Endothelial cell (in vitro differentiated cells): ENCODE measurements around the gene TTC34. TPM values are rescaled to one million over a fixed set of nuclear protein-coding genes. Genes with fewer than 3 reads are reported as not detected.

Source experiments
- DNase-seq: peaks from one replicate; pipeline ENCODE4 v3.0.0; 2021; ENCODE audit warnings: low spot score
- H3K27ac Mint-ChIP-seq: one replicate; pipeline ENCODE4 v1.8.0; 2021; ENCODE audit warnings: mixed read lengths, inconsistent platforms; ENCODE audit not compliant: unreplicated experiment
- H3K27me3 Mint-ChIP-seq: one replicate; pipeline ENCODE4 v1.8.0; 2021; ENCODE audit warnings: mild to moderate bottlenecking, moderate library complexity, mixed read lengths, inconsistent platforms; ENCODE audit not compliant: unreplicated experiment
- H3K36me3 Mint-ChIP-seq: one replicate; pipeline ENCODE4 v1.8.0; 2021; ENCODE audit warnings: mild to moderate bottlenecking, low read depth, mixed read lengths, inconsistent platforms; ENCODE audit not compliant: unreplicated experiment
- H3K4me1 Mint-ChIP-seq: one replicate; pipeline ENCODE4 v1.8.0; 2021; ENCODE audit warnings: mild to moderate bottlenecking, mixed read lengths, inconsistent platforms; ENCODE audit not compliant: unreplicated experiment
- H3K4me3 Mint-ChIP-seq: one replicate; pipeline ENCODE4 v1.8.0; 2021; ENCODE audit warnings: mild to moderate bottlenecking, mixed read lengths, inconsistent platforms; ENCODE audit not compliant: unreplicated experiment
- H3K9me3 Mint-ChIP-seq: one replicate; pipeline ENCODE4 v1.8.0; 2021; ENCODE audit warnings: mixed read lengths, inconsistent platforms; ENCODE audit not compliant: unreplicated experiment
- total RNA-seq: library from RNA; stranded (reverse); fragmentation: NEBNext Ultra II Directional; extraction: Animal tissue kit (Norgen Biotek cat#: 25700); gene quantifications from one replicate; pipeline ENCODE4 v1.2.1, GENCODE V29; 2021; ENCODE audit not compliant: unreplicated experiment
- TF ChIP-seq, protein P1 (sequence below): fragments of 200-600 bp; sonication (generic); IDR thresholded peaks from one replicate; pipeline ENCODE4 v1.5.0; 2021; ENCODE audit warnings: antibody characterized with exemption; ENCODE audit not compliant: unreplicated experiment

Gene TTC34
- total RNA-seq, 1 donor from 2014 or later = 0.82 TPM

GRCh38 chr1:2803931-2804627, 2.6 kb upstream of the TTC34 start:
- DNase-seq = no peak
- Mint-ChIP-seq H3K27ac (no peak overlapping the region), H3K9me3 (peaks cover 4% of the 10 kb centered on the region), H3K4me1 (no peaks in the 10 kb centered on the region), H3K4me3 (no peak overlapping the region), H3K36me3 (peaks cover 3% of the 10 kb centered on the region), H3K27me3 (peaks cover 7% of the 10 kb centered on the region)
- TF ChIP-seq, protein P1, sequence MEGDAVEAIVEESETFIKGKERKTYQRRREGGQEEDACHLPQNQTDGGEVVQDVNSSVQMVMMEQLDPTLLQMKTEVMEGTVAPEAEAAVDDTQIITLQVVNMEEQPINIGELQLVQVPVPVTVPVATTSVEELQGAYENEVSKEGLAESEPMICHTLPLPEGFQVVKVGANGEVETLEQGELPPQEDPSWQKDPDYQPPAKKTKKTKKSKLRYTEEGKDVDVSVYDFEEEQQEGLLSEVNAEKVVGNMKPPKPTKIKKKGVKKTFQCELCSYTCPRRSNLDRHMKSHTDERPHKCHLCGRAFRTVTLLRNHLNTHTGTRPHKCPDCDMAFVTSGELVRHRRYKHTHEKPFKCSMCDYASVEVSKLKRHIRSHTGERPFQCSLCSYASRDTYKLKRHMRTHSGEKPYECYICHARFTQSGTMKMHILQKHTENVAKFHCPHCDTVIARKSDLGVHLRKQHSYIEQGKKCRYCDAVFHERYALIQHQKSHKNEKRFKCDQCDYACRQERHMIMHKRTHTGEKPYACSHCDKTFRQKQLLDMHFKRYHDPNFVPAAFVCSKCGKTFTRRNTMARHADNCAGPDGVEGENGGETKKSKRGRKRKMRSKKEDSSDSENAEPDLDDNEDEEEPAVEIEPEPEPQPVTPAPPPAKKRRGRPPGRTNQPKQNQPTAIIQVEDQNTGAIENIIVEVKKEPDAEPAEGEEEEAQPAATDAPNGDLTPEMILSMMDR = no peak

- H3K9me3 Mint-ChIP-seq = peaks cover 4% of the 10 kb centered on the region
- TF ChIP-seq, protein P1 = no peak
Measured at GRCh38 chr1:2803086-2803930, 1.8 kb upstream of the TTC34 start.

DNA sequence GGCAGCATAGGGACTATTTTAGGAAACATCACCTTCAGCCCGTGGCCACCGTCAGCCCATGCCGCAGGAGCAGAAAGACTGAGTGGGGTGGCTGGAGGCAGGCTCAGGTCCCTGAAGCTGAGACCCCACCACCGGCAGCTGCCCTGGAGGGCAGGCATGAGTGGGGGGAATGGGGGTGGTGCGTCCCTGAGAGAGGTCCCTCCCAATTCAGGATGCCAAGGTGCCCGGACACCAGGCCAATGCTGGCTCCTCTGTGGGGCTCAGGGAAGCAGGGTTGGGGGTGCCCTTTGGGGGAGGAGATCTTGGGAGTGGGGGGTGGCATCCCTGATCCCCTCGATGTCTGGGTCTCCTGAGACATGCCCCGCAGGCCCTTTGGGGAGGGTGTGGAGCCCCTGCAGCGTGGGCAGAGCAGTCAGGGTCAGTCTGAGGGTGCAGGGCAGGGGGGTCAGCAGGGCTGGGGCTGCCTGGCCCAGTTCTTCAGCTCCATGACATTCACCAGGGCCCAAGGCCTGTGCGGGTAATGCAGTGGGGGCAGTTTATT, 998 bp upstream of the TTC34 start:
- peaks cover 4% of the 10 kb centered on the region for H3K9me3 Mint-ChIP-seq
- no peak overlapping the region for H3K4me3 Mint-ChIP-seq
- H3K27me3 Mint-ChIP-seq = peaks cover 5% of the 10 kb centered on the region
- H3K4me1 Mint-ChIP-seq = no peaks in the 10 kb centered on the region
- no peak overlapping the region for H3K27ac Mint-ChIP-seq
- H3K36me3 Mint-ChIP-seq = peaks cover 6% of the 10 kb centered on the region
- no peak for DNase-seq
- TF ChIP-seq, protein P1 = no peak

More at GRCh38 chr1:2803086-2803930, 1.8 kb upstream of the TTC34 start:
- no peaks in the 10 kb centered on the region for H3K4me1 Mint-ChIP-seq
- no peak for DNase-seq
- peaks cover 3% of the 10 kb centered on the region for H3K36me3 Mint-ChIP-seq
- no peak overlapping the region for H3K4me3 Mint-ChIP-seq
- H3K27me3 Mint-ChIP-seq = peaks cover 7% of the 10 kb centered on the region
- H3K27ac Mint-ChIP-seq = no peak overlapping the region

DNA sequence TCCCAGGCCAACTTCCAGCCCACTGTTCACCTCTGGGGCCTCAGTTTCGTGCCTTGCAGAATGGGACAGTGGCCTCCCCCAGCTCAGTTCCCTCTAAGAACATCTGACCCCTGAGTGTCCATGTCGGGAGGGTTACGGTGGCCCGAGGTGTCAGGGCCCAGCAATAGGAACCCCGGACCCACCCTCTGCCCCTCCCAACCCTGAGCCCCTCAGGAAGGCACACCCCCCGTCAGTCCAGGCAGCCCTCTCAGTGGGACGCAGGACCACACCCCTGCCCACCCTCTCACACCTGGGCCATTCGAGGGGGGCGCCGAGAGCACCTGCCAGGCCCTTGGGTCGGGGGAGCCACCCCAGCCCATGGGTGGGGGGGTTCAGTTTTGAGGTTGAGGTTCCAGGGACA, 447 bp downstream of the TTC34 start:
- peaks cover 2% of the 10 kb centered on the region for H3K9me3 Mint-ChIP-seq

More for the DNA sequence above, 447 bp downstream of the TTC34 start:
- TF ChIP-seq, protein P1 = no peak
- no peak overlapping the region for H3K4me3 Mint-ChIP-seq
- DNase-seq = no peak
- H3K36me3 Mint-ChIP-seq = peaks cover 3% of the 10 kb centered on the region
- no peaks in the 10 kb centered on the region for H3K4me1 Mint-ChIP-seq
- H3K27ac Mint-ChIP-seq = no peak overlapping the region
- H3K27me3 Mint-ChIP-seq = peaks cover 4% of the 10 kb centered on the region
